Thyroid gland (tissue), 4 donors: ENCODE measurements around the gene HSPA14. TPM values are rescaled to one million over a fixed set of nuclear protein-coding genes. Genes with fewer than 3 reads are reported as not detected.
A peak's percentile ranks its signal among the peaks of the same experiment; 100 is the strongest.

ENCODE experiments used
- DNase-seq, 2 donors: peaks; one replicate each; pipeline ENCODE4 v3.0.0-alpha.2; 2019
- H3K27ac ChIP-seq, 3 donors: fragments of 200-600 bp; sonication (generic); 1 replicate in 2 of 3; 2 replicates in 1 of 3; pipeline ENCODE4 v1.5.1; 2016 to 2019; ENCODE audit warnings: mild to moderate bottlenecking in 1 of 3, moderate library complexity in 1 of 3
- H3K27me3 ChIP-seq: fragments of 200-600 bp; sonication (generic); one replicate; pipeline ENCODE4 v1.5.1; 2019
- H3K36me3 ChIP-seq, 2 donors: fragments of 200-600 bp; sonication (generic); one replicate each; pipeline ENCODE4 v1.5.1; 2016 to 2019
- H3K4me1 ChIP-seq, 2 donors: fragments of 200-600 bp; sonication (generic); one replicate each; pipeline ENCODE4 v1.5.1; 2017 to 2019
- H3K4me3 ChIP-seq, 3 donors: fragments of 200-600 bp; sonication (generic); replicated peaks in 1 of 3; 1 replicate in 2 of 3; 2 replicates in 1 of 3; pipeline ENCODE4 v1.5.1; 2016; ENCODE audit warnings: mild to moderate bottlenecking in 1 of 3
- H3K9me3 ChIP-seq: fragments of 200-600 bp; sonication (generic); one replicate; pipeline ENCODE4 v1.5.1; 2017
- CTCF ChIP-seq, 6 experiments: fragments of 200-600 bp in 3 of 6; fragments of 450-650 bp in 3 of 6; sonication (generic) in 3 of 6; IDR thresholded peaks; one replicate each; pipeline ENCODE4 v1.5.1; 2016 to 2019; ENCODE audit warnings: antibody characterized with exemption in 6 of 6, mild to moderate bottlenecking in 2 of 6, inconsistent platforms in 1 of 6, moderate library complexity in 1 of 6
- POLR2A ChIP-seq, 2 donors: fragments of 450-650 bp; IDR thresholded peaks; one replicate each; pipeline ENCODE4 v1.6.1; 2017; ENCODE audit warnings: antibody characterized with exemption in 2 of 2, mild to moderate bottlenecking in 2 of 2, moderate library complexity in 1 of 2
- WGBS, 2 donors: methylation state at CpG; one replicate each; pipeline ENCODE4 v1.1.5; 2017; 5-methylcytosine and 5-hydroxymethylcytosine counted together
- intact Hi-C: fragments of 100-400 bp; cut with DNase I; formaldehyde crosslinking; loops from one replicate; pipeline ENCODE4 v1.15.1; 2023
- total RNA-seq, 4 donors: library from RNA; depleted of rRNA; stranded (reverse); fragments of >200 nt; gene quantifications; one replicate each; pipeline ENCODE4 v1.2.3, GENCODE V29; 2016

Gene HSPA14
- total RNA-seq, 4 donors from 2014 or later: 11.1 to 19.2 (median 16.7) TPM

GRCh38 chr10:14820010-14820774 lies 17.9 kb upstream of the HSPA14 start:
- no peaks in the 10 kb centered on the region for H3K27me3 ChIP-seq
- WGBS, 2 donors: 89 to 95% methylated on average over 10 of the region's 10 CpGs
- DNase-seq: no peak

GRCh38 chr10:14820775-14821154 lies 17.3 kb upstream of the HSPA14 start:
- TF ChIP-seq CTCF (IDR thresholded peaks at IDR 0.05) (no peak), POLR2A (IDR thresholded peaks at IDR 0.05) (no peak)
- Histone ChIP-seq H3K4me3 (no peak overlapping the region), H3K36me3 (no peaks in the 10 kb centered on the region), H3K27me3 (no peaks in the 10 kb centered on the region), H3K4me1 (peaks cover 8 to 38% of the 10 kb centered on the region in 2 donors), H3K27ac (peak overlapping the region in 1 of 3 donors; percentile 46), H3K9me3 (no peaks in the 10 kb centered on the region)
- no peak for DNase-seq
- WGBS, 2 donors: 92 to 94% methylated on average over 5 of the region's 5 CpGs
- intact Hi-C loops: loop anchor here (10.0 kb wide), 1 partner anchor 286 kb away; no protein-coding TSS in a partner anchor

More at GRCh38 chr10:14820010-14820774, 17.9 kb upstream of the HSPA14 start:
- Histone ChIP-seq H3K9me3 (no peaks in the 10 kb centered on the region), H3K36me3 (no peaks in the 10 kb centered on the region), H3K4me1 (peaks cover 8 to 38% of the 10 kb centered on the region in 2 donors), H3K4me3 (no peak overlapping the region), H3K27ac (peak overlapping the region in 1 of 3 donors; percentile 78)
- TF ChIP-seq POLR2A (IDR thresholded peaks at IDR 0.05) (no peak), CTCF (IDR thresholded peaks at IDR 0.05) (no peak)
- intact Hi-C loops: loop anchor here (10.0 kb wide), 1 partner anchor 285 kb away; no protein-coding TSS in a partner anchor

GRCh38 chr10:14821635-14822375 lies 16.3 kb upstream of the HSPA14 start:
- intact Hi-C loops: loop anchor here (10.0 kb wide), 1 partner anchor 287 kb away; no protein-coding TSS in a partner anchor
- DNase-seq: no peak
- no peak overlapping the region for H3K27ac ChIP-seq
- no peaks in the 10 kb centered on the region for H3K36me3 ChIP-seq
- H3K27me3 ChIP-seq: no peaks in the 10 kb centered on the region
- no peak overlapping the region for H3K4me3 ChIP-seq
- H3K4me1 ChIP-seq: peaks cover 8 to 30% of the 10 kb centered on the region in 2 donors
- WGBS, 2 donors: 73 to 88% methylated on average over 6 of the region's 6 CpGs
- no peak for TF ChIP-seq POLR2A (IDR thresholded peaks at IDR 0.05)
- no peak for TF ChIP-seq CTCF (IDR thresholded peaks at IDR 0.05)
- no peaks in the 10 kb centered on the region for H3K9me3 ChIP-seq

- H3K9me3 ChIP-seq: no peaks in the 10 kb centered on the region
- H3K27ac ChIP-seq: no peak overlapping the region
- peaks cover 0 to 30% of the 10 kb centered on the region in 2 donors for H3K4me1 ChIP-seq
- 37 to 39% methylated on average over 3 of the region's 3 CpGs for WGBS, 2 donors
- DNase-seq: peak; percentile 39 to 52
- no peak overlapping the region for H3K4me3 ChIP-seq
- TF ChIP-seq CTCF (IDR thresholded peaks at IDR 0.05): peak in 4 of 6 experiments; percentile 60 to 76 (median 71)
- TF ChIP-seq POLR2A (IDR thresholded peaks at IDR 0.05): no peak
- no peaks in the 10 kb centered on the region for H3K36me3 ChIP-seq
- intact Hi-C loops: loop anchor here (10.0 kb wide), 1 partner anchor 288 kb away; no protein-coding TSS in a partner anchor
- no peaks in the 10 kb centered on the region for H3K27me3 ChIP-seq
These were observed 15.0 kb upstream of the HSPA14 start for GRCh38 chr10:14822879-14823755.
